ENCODE data around the gene PRTN3. TPM values are rescaled to one million over a fixed set of nuclear protein-coding genes. Genes with fewer than 3 reads are reported as not detected.

PRTN3 gene
- total RNA-seq, 2 donors from 2014 or later: not detected

DNA sequence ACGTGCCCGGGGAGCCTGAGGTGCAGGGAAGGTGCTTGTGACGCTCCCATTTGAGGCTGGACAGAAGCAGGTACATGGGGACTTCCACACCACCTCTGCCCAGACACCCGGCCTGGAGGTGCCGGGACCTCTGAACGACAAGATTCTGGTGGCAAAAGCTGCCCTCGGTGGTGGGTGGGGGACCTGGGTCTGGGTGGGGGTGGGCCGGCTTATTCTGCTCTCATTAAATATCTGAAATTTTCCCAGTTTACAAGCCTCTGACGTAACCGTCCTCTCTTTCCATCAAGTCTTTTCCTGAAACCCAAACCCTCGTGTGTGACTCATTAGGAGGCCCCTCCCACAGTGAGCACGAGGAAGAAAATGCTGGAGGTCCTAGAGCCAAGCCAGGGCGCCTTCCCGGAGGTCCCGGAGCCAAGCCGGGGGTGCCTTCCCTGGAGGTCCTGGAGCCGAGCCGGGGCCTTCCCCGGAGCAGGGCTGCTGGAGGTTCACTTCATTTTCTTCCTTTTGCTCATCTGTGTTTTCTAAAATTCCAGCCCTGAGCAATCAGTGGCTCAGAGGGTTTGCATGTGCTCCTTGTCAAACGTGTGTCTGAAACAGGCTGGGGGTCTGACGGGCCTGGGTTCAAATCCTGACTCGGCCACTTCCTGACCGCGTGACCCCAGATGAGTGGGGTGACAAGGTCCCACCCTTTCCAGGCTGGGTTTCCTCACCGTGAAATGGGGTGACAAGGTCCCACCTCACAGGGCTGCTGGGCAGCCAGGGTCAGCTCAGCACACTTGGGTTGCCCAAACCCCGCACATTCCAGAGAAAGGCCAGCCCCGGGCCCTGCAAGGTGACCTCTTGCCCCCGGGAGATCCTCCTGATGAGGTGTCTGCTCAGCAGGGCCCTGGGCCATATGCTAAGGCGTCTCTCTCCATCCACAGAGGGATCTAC is 28.7 kb downstream of the PRTN3 start:
- Histone ChIP-seq H3K9ac (ENCODE audit: extremely low read depth, low read length, poor library complexity, severe bottlenecking) (no peak overlapping the region), H3K4me3 (ENCODE audit: low read length) (no peak overlapping the region), H3K36me3 (ENCODE audit: control insufficient read depth, insufficient read depth, low read length) (peaks cover 26% of the 10 kb centered on the region), H3K27me3 (ENCODE audit: control insufficient read depth, insufficient read depth, low read length, poor library complexity, severe bottlenecking) (no peaks in the 10 kb centered on the region), H3K4me1 (ENCODE audit: control insufficient read depth, insufficient read depth, low read length) (no peaks in the 10 kb centered on the region), H3K9me3 (ENCODE audit: control insufficient read depth, low read length) (no peaks in the 10 kb centered on the region), H3K27ac (ENCODE audit: low read depth, low read length) (no peak overlapping the region)
- Mint-ChIP-seq H3K9me3 (peaks cover 5% of the 10 kb centered on the region), H3K27me3 (ENCODE audit: insufficient read depth) (no peaks in the 10 kb centered on the region), H3K27ac (no peak overlapping the region), H3K4me3 (no peak overlapping the region), H3K4me1 (peaks cover 5% of the 10 kb centered on the region), H3K36me3 (ENCODE audit: low read depth) (peaks cover 36% of the 10 kb centered on the region)
- DNase-seq: peak; percentile 50
- 91 to 92% methylated on average over 21 to 29 of the region's 29 CpGs for WGBS, 2 experiments (ENCODE audit: insufficient coverage in 1 of 2, insufficient read length in 1 of 2)
- TF ChIP-seq, protein P1, sequence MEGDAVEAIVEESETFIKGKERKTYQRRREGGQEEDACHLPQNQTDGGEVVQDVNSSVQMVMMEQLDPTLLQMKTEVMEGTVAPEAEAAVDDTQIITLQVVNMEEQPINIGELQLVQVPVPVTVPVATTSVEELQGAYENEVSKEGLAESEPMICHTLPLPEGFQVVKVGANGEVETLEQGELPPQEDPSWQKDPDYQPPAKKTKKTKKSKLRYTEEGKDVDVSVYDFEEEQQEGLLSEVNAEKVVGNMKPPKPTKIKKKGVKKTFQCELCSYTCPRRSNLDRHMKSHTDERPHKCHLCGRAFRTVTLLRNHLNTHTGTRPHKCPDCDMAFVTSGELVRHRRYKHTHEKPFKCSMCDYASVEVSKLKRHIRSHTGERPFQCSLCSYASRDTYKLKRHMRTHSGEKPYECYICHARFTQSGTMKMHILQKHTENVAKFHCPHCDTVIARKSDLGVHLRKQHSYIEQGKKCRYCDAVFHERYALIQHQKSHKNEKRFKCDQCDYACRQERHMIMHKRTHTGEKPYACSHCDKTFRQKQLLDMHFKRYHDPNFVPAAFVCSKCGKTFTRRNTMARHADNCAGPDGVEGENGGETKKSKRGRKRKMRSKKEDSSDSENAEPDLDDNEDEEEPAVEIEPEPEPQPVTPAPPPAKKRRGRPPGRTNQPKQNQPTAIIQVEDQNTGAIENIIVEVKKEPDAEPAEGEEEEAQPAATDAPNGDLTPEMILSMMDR (conservative IDR thresholded peaks at IDR 0.05): no peak

DNA sequence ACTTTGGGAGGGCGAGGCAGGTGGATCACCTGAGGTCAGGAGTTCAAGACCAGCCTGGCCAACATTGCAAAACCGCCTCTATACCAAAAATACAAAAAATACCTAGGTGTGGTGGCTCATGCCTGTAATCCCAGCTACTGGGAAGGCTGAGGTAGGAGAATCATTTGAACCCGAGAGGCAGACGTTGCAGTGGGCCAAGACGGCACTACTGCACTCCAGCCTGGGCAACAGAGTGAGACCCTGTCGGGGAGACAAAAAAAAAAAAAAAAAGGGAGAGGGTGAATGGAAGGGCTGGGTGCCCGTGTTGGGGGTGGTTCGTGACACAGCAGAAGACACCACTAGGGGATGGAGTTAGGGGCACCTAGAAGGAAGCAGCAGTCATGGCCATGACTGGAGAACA is 29.5 kb downstream of the PRTN3 start:
- no peak overlapping the region for H3K4me3 Mint-ChIP-seq
- peaks cover 40% of the 10 kb centered on the region for H3K36me3 Mint-ChIP-seq (ENCODE audit: low read depth)
- Histone ChIP-seq H3K27me3 (ENCODE audit: control insufficient read depth, insufficient read depth, low read length, poor library complexity, severe bottlenecking) (no peaks in the 10 kb centered on the region), H3K36me3 (ENCODE audit: control insufficient read depth, insufficient read depth, low read length) (peaks cover 29% of the 10 kb centered on the region), H3K27ac (ENCODE audit: low read depth, low read length) (no peak overlapping the region), H3K9me3 (ENCODE audit: control insufficient read depth, low read length) (no peaks in the 10 kb centered on the region), H3K4me1 (ENCODE audit: control insufficient read depth, insufficient read depth, low read length) (no peaks in the 10 kb centered on the region), H3K4me3 (ENCODE audit: low read length) (no peak overlapping the region), H3K9ac (ENCODE audit: extremely low read depth, low read length, poor library complexity, severe bottlenecking) (no peak overlapping the region)
- DNase-seq: no peak
- H3K27me3 Mint-ChIP-seq (ENCODE audit: insufficient read depth): no peaks in the 10 kb centered on the region
- H3K27ac Mint-ChIP-seq: no peak overlapping the region
- WGBS, 2 experiments (ENCODE audit: insufficient coverage in 1 of 2, insufficient read length in 1 of 2): 78 to 93% methylated on average over 6 to 8 of the region's 8 CpGs
- TF ChIP-seq, protein P1 (conservative IDR thresholded peaks at IDR 0.05): no peak
- peaks cover 5% of the 10 kb centered on the region for H3K4me1 Mint-ChIP-seq
- H3K9me3 Mint-ChIP-seq: peaks cover 5% of the 10 kb centered on the region

DNA sequence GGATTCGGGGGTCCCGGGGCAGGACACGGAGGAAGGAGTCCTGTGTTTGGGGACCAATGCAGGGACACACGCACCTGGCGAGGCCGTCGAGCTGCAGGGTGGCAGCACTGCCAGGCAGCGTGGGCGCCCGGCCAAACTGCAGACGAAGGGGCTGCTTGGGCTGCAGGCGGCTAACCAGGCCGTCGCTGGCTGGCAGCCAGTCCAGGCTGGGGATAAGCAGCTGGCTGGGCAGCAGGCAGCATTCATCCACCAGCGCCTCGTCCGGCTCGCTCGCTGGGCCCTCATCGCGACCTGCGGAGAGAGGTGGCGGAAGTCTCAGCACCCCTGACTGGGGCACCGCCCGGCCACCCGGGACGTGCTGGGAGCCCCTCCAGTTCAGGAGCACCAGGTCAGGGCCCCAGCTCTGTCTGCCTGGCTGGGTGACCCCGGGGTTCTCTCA is 30.2 kb downstream of the PRTN3 start:
- Mint-ChIP-seq H3K4me1 (peaks cover 5% of the 10 kb centered on the region), H3K36me3 (ENCODE audit: low read depth) (peaks cover 37% of the 10 kb centered on the region), H3K4me3 (no peak overlapping the region), H3K27me3 (ENCODE audit: insufficient read depth) (no peaks in the 10 kb centered on the region), H3K27ac (no peak overlapping the region), H3K9me3 (peaks cover 5% of the 10 kb centered on the region)
- 93 to 95% methylated on average over 15 to 28 of the region's 28 CpGs for WGBS, 2 experiments (ENCODE audit: insufficient coverage in 1 of 2, insufficient read length in 1 of 2)
- Histone ChIP-seq H3K36me3 (ENCODE audit: control insufficient read depth, insufficient read depth, low read length) (peaks cover 29% of the 10 kb centered on the region), H3K27me3 (ENCODE audit: control insufficient read depth, insufficient read depth, low read length, poor library complexity, severe bottlenecking) (no peaks in the 10 kb centered on the region), H3K9ac (ENCODE audit: extremely low read depth, low read length, poor library complexity, severe bottlenecking) (no peak overlapping the region), H3K4me1 (ENCODE audit: control insufficient read depth, insufficient read depth, low read length) (no peaks in the 10 kb centered on the region), H3K27ac (ENCODE audit: low read depth, low read length) (no peak overlapping the region), H3K4me3 (ENCODE audit: low read length) (no peak overlapping the region), H3K9me3 (ENCODE audit: control insufficient read depth, low read length) (no peaks in the 10 kb centered on the region)
- peak; percentile 52 for DNase-seq
- TF ChIP-seq, protein P1 (conservative IDR thresholded peaks at IDR 0.05): no peak
